GM12872 (cell line): Measurements from ENCODE around the gene PSMD2.

ENCODE experiments used
- TF ChIP-seq, protein P1 (sequence below): IDR thresholded peaks from 3 replicates; pipeline ENCODE4 v1.5.1; 2011; ENCODE audit warnings: low read depth, mild to moderate bottlenecking, low read length, moderate library complexity; ENCODE audit not compliant: insufficient read depth

The PSMD2 gene

DNA sequence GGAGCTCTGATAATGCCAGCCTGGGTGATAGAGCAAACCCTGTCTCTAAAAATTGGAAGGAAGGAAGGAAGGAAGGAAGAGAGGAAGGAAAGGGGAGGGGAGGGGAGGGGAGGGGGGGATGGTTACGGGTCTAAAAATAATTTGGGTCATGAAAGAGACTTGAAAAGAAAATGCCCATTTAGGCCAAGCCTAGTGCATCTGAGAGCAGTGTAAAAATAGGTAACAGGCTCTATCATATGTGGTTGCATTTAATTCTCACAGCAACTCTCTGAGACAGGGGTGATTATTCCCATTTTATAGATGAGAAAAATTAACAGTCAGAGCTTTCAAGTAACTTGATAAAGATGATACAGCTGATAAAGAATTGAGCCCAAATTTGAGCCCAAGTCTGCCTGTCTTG is 26.8 kb upstream of the PSMD2 start:
- TF ChIP-seq, protein P1, sequence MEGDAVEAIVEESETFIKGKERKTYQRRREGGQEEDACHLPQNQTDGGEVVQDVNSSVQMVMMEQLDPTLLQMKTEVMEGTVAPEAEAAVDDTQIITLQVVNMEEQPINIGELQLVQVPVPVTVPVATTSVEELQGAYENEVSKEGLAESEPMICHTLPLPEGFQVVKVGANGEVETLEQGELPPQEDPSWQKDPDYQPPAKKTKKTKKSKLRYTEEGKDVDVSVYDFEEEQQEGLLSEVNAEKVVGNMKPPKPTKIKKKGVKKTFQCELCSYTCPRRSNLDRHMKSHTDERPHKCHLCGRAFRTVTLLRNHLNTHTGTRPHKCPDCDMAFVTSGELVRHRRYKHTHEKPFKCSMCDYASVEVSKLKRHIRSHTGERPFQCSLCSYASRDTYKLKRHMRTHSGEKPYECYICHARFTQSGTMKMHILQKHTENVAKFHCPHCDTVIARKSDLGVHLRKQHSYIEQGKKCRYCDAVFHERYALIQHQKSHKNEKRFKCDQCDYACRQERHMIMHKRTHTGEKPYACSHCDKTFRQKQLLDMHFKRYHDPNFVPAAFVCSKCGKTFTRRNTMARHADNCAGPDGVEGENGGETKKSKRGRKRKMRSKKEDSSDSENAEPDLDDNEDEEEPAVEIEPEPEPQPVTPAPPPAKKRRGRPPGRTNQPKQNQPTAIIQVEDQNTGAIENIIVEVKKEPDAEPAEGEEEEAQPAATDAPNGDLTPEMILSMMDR: no peak

DNA sequence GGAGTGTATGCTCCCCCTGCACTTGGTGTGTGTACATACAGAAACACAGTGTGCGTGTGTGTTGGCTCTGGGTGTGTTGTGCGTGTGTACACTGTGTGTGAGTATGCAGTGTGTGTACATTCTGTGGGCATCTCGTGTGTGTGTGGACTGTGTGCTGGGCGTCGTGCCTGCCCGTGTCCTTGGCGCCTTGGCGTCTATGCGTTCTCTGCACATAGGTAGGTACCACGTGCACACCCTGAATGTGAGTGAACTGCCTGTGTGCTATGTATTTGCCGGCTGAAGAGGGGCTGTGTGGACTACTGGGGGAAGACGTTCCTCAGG is 23.7 kb upstream of the PSMD2 start:
- TF ChIP-seq, protein P1: no peak

DNA sequence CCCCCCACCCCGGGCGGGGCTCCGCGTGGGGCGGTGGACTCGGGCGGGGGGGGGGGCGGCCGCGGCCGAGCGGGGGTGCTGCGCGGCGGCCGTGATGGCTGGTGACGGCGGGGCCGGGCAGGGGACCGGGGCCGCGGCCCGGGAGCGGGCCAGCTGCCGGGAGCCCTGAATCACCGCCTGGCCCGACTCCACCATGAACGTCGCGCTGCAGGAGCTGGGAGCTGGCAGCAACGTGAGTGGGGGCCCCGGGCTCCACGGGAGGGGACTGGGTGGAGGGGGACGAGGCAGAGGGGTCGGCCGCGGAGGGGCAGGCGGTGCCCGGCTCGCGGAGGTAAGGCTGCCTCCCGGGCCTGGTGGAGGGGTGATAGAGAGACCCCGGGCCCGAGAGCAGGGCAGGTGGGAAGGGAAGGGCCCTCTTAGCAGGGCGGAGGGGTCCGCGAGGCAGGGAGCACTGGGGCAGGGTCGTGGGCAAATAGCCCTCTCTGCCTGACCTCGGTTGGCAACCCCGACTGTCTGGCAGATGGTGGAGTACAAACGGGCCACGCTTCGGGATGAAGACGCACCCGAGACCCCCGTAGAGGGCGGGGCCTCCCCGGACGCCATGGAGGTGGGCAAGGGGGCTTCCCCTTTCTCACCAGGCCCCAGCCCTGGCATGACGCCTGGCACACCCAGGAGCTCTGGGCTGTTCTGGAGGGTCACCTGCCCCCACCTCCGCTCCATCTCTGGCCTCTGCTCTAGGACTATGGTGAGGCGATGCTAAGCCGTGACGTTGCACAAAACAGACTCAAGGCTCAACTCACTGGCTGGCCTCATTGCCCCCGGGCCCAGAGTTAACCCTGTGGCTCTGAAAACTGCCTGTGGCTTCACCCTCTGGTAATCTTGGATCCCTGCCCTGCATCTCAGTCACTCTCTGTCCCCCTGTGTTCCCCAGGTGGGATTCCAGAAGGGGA is 22.8 kb upstream of the PSMD2 start, which contains the start of gene ECE2:
Gene ECE2, plus strand, starts transcription at position 62 of the 950 bp plus-strand sequence. Its CDS starts 132 bp downstream, at position 194.
- TF ChIP-seq, protein P1: no peak

DNA sequence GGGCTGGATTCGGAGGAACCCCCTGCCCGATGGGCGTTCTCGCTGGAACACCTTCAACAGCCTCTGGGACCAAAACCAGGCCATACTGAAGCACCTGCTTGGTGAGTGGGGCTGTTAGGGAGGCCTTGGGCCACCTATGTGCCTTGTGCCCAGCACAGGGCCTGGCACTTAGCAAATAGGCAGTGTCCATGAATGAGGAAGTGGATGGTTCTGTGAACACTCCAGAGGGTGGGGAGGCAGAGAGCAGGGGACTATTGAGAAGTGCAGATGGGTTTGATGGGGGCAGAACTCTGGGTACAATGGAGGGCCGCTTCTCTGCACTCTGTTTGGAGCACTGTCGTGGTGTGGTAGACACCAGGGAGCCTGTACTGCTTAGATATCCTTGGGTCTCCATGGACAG is 21.7 kb upstream of the PSMD2 start:
- TF ChIP-seq, protein P1: no peak

DNA sequence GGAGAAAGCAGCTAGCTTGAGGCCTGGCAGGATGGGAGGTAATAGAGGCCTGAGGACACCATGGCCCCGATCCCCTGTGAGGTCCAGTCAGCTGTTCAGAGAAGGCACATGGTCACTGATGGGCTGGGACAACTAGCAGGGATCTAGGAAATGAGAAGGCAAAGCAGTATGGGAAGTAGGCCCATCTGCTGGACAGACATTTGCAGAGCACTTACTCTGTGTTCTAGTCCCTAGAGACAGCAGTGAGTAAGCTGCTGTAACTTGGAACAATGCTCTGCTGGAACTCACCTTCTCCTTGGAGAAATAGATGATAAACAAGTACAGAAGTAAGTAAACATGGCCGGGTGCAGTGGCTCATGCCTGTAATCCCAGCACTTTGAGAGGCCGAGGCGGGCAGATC is 16.1 kb upstream of the PSMD2 start:
- TF ChIP-seq, protein P1: no peak

DNA sequence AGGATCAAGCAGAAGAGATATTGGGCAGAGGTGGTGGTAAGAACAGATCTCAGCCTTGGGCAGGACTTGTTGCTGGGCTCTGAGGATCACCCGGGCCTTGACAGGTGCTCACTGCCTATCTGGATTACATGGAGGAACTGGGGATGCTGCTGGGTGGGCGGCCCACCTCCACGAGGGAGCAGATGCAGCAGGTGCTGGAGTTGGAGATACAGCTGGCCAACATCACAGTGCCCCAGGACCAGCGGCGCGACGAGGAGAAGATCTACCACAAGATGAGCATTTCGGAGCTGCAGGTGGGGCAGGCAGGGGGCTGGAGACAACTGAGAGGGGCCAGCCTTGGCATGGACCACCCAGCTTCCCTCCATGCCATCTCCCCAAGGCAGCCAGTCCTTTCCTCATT is 15.4 kb upstream of the PSMD2 start:
- TF ChIP-seq, protein P1: no peak

DNA sequence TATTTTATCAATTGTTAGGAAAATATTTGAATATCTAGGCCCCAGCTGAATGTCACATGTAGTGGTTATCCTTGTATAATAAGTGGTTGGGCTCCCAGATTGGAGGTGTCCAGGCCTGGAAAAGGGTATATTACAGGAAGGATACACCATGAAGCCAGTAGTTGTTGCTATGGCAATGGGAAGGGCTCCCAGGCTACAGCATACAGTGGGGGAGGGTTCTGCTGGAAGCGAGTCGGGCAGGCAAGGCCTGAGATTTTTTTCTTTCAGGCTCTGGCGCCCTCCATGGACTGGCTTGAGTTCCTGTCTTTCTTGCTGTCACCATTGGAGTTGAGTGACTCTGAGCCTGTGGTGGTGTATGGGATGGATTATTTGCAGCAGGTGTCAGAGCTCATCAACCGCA is 14.3 kb upstream of the PSMD2 start:
- TF ChIP-seq, protein P1: peak; percentile 40; the same call in 2 of the 3 replicates
